ENCODE results near the gene MAGEF1. TPM values are rescaled to one million over a fixed set of nuclear protein-coding genes. Genes with fewer than 3 reads are reported as not detected.

The MAGEF1 gene
- total and polyA plus RNA-seq, 2 donors (not counting 1 experiment from before 2014, with no cell fraction given): 9.5 to 26.2 TPM

DNA sequence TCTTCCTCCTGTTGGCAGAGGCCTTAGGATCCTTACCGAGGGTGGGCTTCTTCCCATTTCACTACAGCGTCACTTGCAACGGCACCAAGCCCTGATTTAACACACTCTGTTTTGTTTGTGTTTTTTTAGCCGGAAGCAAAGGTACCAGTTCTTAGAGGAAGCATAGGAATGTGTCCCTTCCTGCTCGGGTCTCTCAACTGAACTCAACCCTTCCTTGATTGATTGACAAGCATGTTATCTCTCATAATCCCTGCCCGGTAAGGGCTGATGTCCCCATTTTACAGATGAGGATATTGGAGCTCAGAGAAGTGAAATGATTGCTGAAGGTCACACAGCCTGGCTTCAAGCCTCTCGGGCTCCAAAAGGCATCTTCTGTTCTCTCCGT is 26.6 kb upstream of the MAGEF1 start:
- WGBS (ENCODE audit: insufficient coverage): 81% methylated on average over 4 of the region's 8 CpGs
- H3K4me2 ChIP-seq (replicated peaks; ENCODE audit: low read depth, low read length, poor library complexity, severe bottlenecking): no peak overlapping the region
- no peak overlapping the region for H2AFZ ChIP-seq (ENCODE audit: insufficient read depth, low read depth, low read length, poor library complexity, severe bottlenecking)

More for the DNA sequence above, 26.6 kb upstream of the MAGEF1 start:
- no peak overlapping the region for H3K27ac ChIP-seq (ENCODE audit: low read length in 2 of 2)
- Mint-ChIP-seq H3K27ac (no peak overlapping the region), H3K27me3 (peaks cover 9% of the 10 kb centered on the region), H3K4me1 (no peaks in the 10 kb centered on the region), H3K9me3 (ENCODE audit: insufficient read depth) (no peaks in the 10 kb centered on the region), H3K4me3 (no peak overlapping the region)
- CTCF ChIA-PET: interaction anchor here (1.5 to 2.0 kb wide), 2 partner anchors 177 to 196 kb away, joined by 3 to 6 read pairs; partner anchors contain the start of gene EPHB3
- POLR2A ChIA-PET: no interaction called here
- DNase-seq (no peak), ATAC-seq (ENCODE audit: low read depth) (no peak)
- intact Hi-C loops (cut with micrococcal nuclease): no loop called here
- no peaks in the 10 kb centered on the region for H3K4me1 ChIP-seq (ENCODE audit: control insufficient read depth in 2 of 2, insufficient read depth in 2 of 2, low read length in 2 of 2)
- H3K27me3 ChIP-seq (replicated peaks in 1 of 4; ENCODE audit: control extremely low read depth in 1 of 4, control insufficient read depth in 3 of 4, insufficient read depth in 4 of 4, low read length in 3 of 4): peaks cover 0 to 3% (median 0%) of the 10 kb centered on the region in 4 experiments
- no peak overlapping the region for H3K9ac ChIP-seq (ENCODE audit: low read length)
- no peaks in the 10 kb centered on the region for H3K36me3 ChIP-seq (replicated peaks in 1 of 2; ENCODE audit: control extremely low read depth in 1 of 2, control insufficient read depth in 1 of 2, extremely low read depth in 1 of 2, insufficient read depth in 2 of 2, low read length in 1 of 2)
- H4K20me1 ChIP-seq (ENCODE audit: control insufficient read depth, insufficient read depth, low read length, poor library complexity, severe bottlenecking): no peaks in the 10 kb centered on the region
- H3K9me3 ChIP-seq (ENCODE audit: control extremely low read depth in 1 of 3, control insufficient read depth in 2 of 3, insufficient read depth in 1 of 3, low read length in 2 of 3): no peaks in the 10 kb centered on the region
- TF ChIP-seq EZH2 (IDR thresholded peaks at IDR 0.05; ENCODE audit: borderline replicate concordance, insufficient read depth, low read depth, low read length, poor library complexity, severe bottlenecking) (no peak), CTCF (IDR thresholded peaks at IDR 0.05) (no peak)
- H3K79me2 ChIP-seq (ENCODE audit: control insufficient read depth, insufficient read depth, low read length): no peaks in the 10 kb centered on the region
- H3K4me3 ChIP-seq (ENCODE audit: control extremely low read depth in 1 of 5, extremely low read depth in 1 of 5, insufficient read depth in 1 of 5, low read depth in 2 of 5, low read length in 4 of 5): no peak overlapping the region
